ENCODE data around the gene PTPN14.
A peak's percentile ranks its signal among the peaks of the same experiment; 100 is the strongest.

The PTPN14 gene

GRCh38 chr1:214351551-214352277 lies 199.7 kb downstream of the PTPN14 start:
- ATAC-seq, result no peak
- TF ChIP-seq CSRNP3 (CRISPR knock-in tag; IDR thresholded peaks at IDR 0.05), result no peak

- ATAC-seq, result peak; percentile 38; the same call in 2 of the 3 replicates
- TF ChIP-seq ARNTL (CRISPR knock-in tag; IDR thresholded peaks at IDR 0.05; ENCODE audit: borderline replicate concordance, low read depth) (no peak), CREB5 (CRISPR knock-in tag; IDR thresholded peaks at IDR 0.05; ENCODE audit: low read depth) (no peak)
Observed at GRCh38 chr1:214349781-214350180, 201.6 kb downstream of the PTPN14 start.

GRCh38 chr1:214349008-214349407 lies 202.4 kb downstream of the PTPN14 start:
- TF ChIP-seq ZNF70 (CRISPR knock-in tag; IDR thresholded peaks at IDR 0.05), result no peak
- TF ChIP-seq ZFP30 (CRISPR knock-in tag; IDR thresholded peaks at IDR 0.05), result no peak
- TF ChIP-seq CREB5 (CRISPR knock-in tag; IDR thresholded peaks at IDR 0.05; ENCODE audit: low read depth), result no peak
- TF ChIP-seq ESRRG (CRISPR knock-in tag; IDR thresholded peaks at IDR 0.05), result no peak
- no peak for TF ChIP-seq OSR1 (CRISPR knock-in tag; IDR thresholded peaks at IDR 0.05)
- TF ChIP-seq TOX (CRISPR knock-in tag; IDR thresholded peaks at IDR 0.05; ENCODE audit: borderline replicate concordance), result no peak
- no peak for TF ChIP-seq ARNTL (CRISPR knock-in tag; IDR thresholded peaks at IDR 0.05; ENCODE audit: borderline replicate concordance, low read depth)

GRCh38 chr1:214344897-214345296 lies 206.5 kb downstream of the PTPN14 start:
- no peak for ATAC-seq
- TF ChIP-seq CSRNP3 (CRISPR knock-in tag; IDR thresholded peaks at IDR 0.05) (no peak), SNAI2 (CRISPR knock-in tag; IDR thresholded peaks at IDR 0.05) (no peak), TOX (CRISPR knock-in tag; IDR thresholded peaks at IDR 0.05; ENCODE audit: borderline replicate concordance) (no peak), TSHZ2 (CRISPR knock-in tag; IDR thresholded peaks at IDR 0.05) (no peak), ZFP3 (CRISPR knock-in tag; IDR thresholded peaks at IDR 0.05) (no peak), CSDC2 (CRISPR knock-in tag; IDR thresholded peaks at IDR 0.05) (no peak), ARNTL (CRISPR knock-in tag; IDR thresholded peaks at IDR 0.05; ENCODE audit: borderline replicate concordance, low read depth) (no peak), ZNF8 (CRISPR knock-in tag; IDR thresholded peaks at IDR 0.05) (no peak), OSR1 (CRISPR knock-in tag; IDR thresholded peaks at IDR 0.05) (no peak), ZNF565 (CRISPR knock-in tag; conservative IDR thresholded peaks at IDR 0.05; ENCODE audit: low read depth) (no peak), ZC3H10 (CRISPR knock-in tag; IDR thresholded peaks at IDR 0.05) (no peak), ISL1 (CRISPR knock-in tag; IDR thresholded peaks at IDR 0.05) (no peak), ESRRG (CRISPR knock-in tag; IDR thresholded peaks at IDR 0.05) (no peak)

More at GRCh38 chr1:214349008-214349407, 202.4 kb downstream of the PTPN14 start:
- no peak for ATAC-seq

- TF ChIP-seq ZFP3 (CRISPR knock-in tag; IDR thresholded peaks at IDR 0.05), result no peak
- ATAC-seq, result no peak
Observed at GRCh38 chr1:214342525-214342924, 208.9 kb downstream of the PTPN14 start.

Measured in SK-N-SH treated with all-trans-retinoic acid at 6 μM for 48 hours (cell line).